Dendritic cell treated with granulocyte-macrophage colony-stimulating factor and Interleukin-4, amounts not matched to agents 40 ng/mL and 50 ng/mL, for 4 days (primary cell): ENCODE measurements around the gene FRMD3.

ENCODE experiments used
- H3K27ac Mint-ChIP-seq: one replicate; pipeline ENCODE4 v1.8.0; 2022; ENCODE audit warnings: mild to moderate bottlenecking, mixed read lengths
- H3K27me3 Mint-ChIP-seq: one replicate; pipeline ENCODE4 v1.8.0; 2022; ENCODE audit warnings: mild to moderate bottlenecking, mixed read lengths
- H3K36me3 Mint-ChIP-seq: one replicate; pipeline ENCODE4 v1.8.0; 2022; ENCODE audit warnings: low read depth, mixed read lengths
- H3K4me1 Mint-ChIP-seq: one replicate; pipeline ENCODE4 v1.8.0; 2022; ENCODE audit warnings: low read depth, mixed read lengths
- H3K4me3 Mint-ChIP-seq: one replicate; pipeline ENCODE4 v1.8.0; 2022; ENCODE audit warnings: mild to moderate bottlenecking, moderate library complexity, mixed read lengths
- H3K9me3 Mint-ChIP-seq: one replicate; pipeline ENCODE4 v1.8.0; 2022; ENCODE audit warnings: mixed read lengths
- intact Hi-C: fragments of 100-400 bp; cut with micrococcal nuclease; formaldehyde crosslinking; loops from one replicate; pipeline ENCODE4 v1.15.0; 2022

FRMD3 gene

DNA sequence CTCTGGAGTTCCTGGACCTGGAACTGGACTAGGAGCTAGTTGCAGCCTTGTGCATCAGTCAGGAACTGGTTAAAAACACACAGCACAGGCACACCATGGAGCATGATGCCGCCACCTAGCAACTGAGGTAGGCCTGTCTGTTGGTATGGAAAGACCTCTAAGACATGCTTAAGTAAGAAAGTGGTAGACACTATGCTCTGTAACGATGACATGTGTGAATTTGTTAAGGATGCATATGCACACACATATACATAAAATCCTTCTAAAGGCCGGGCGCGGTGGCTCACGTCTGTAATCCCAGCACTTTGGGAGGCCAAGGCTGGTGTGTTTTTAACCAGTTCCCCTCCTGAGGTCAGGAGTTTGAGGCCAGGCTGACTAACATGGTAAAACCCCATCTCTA, 338.4 kb downstream of the FRMD3 start:
- intact Hi-C loops: no loop called here
- Mint-ChIP-seq H3K9me3 (no peaks in the 10 kb centered on the region), H3K4me1 (no peaks in the 10 kb centered on the region), H3K4me3 (no peak overlapping the region), H3K36me3 (no peaks in the 10 kb centered on the region), H3K27me3 (peaks cover 6% of the 10 kb centered on the region), H3K27ac (no peak overlapping the region)

- intact Hi-C loops: no loop called here
Measured at GRCh38 chr9:83199240-83199639, 339.0 kb downstream of the FRMD3 start.

DNA sequence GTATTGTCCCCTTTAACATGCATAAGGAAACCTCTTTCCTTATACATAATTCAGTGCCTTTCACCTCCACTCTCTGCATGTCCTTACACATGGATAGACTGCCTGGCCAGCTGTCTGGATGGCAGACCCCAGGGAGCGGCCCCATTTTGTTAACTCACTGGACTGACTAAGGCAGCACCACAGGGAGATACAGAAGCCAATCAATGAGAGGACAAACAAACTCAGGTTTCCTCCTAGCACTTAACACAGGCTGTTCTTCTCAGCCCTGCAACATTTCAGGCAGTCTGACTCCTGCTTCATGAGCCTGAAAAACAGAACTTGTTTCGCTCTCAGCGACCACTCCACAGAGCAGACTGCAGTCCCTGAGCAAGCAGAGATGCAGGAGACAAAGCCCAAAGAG, 339.8 kb downstream of the FRMD3 start:
- Mint-ChIP-seq H3K4me1 (no peaks in the 10 kb centered on the region), H3K9me3 (no peaks in the 10 kb centered on the region), H3K36me3 (no peaks in the 10 kb centered on the region), H3K4me3 (no peak overlapping the region), H3K27ac (no peak overlapping the region), H3K27me3 (peaks cover 6% of the 10 kb centered on the region)
- intact Hi-C loops: no loop called here

More at GRCh38 chr9:83199240-83199639, 339.0 kb downstream of the FRMD3 start:
- no peaks in the 10 kb centered on the region for H3K36me3 Mint-ChIP-seq
- no peak overlapping the region for H3K4me3 Mint-ChIP-seq
- no peaks in the 10 kb centered on the region for H3K9me3 Mint-ChIP-seq
- peaks cover 6% of the 10 kb centered on the region for H3K27me3 Mint-ChIP-seq
- H3K27ac Mint-ChIP-seq: no peak overlapping the region
- no peaks in the 10 kb centered on the region for H3K4me1 Mint-ChIP-seq

- H3K27ac Mint-ChIP-seq: no peak overlapping the region
- no peaks in the 10 kb centered on the region for H3K9me3 Mint-ChIP-seq
- H3K4me3 Mint-ChIP-seq: no peak overlapping the region
- no peaks in the 10 kb centered on the region for H3K36me3 Mint-ChIP-seq
- peaks cover 6% of the 10 kb centered on the region for H3K27me3 Mint-ChIP-seq
- intact Hi-C loops: no loop called here
- no peaks in the 10 kb centered on the region for H3K4me1 Mint-ChIP-seq
Measured at GRCh38 chr9:83197591-83197990, 340.6 kb downstream of the FRMD3 start.

DNA sequence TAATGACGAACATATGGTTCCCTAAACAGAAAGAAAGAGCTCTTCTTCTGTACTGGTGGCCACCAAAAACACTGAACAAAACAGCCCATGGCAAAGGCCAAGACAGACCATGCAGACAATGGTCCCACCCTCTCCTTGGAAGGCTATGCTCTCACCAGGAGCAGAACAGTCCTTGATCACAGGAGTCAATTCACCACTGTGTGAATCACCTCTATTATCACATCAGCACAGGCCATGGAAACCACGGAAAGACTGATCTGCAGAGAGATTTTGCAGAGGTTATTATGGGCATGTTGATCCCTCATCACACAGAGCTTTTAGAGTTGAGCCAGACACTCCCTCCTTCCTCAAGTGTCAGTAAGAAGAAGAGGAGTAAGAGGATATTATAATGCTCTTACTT, 341.3 kb downstream of the FRMD3 start:
- Mint-ChIP-seq H3K4me3 (no peak overlapping the region), H3K27me3 (peaks cover 6% of the 10 kb centered on the region), H3K27ac (no peak overlapping the region), H3K36me3 (no peaks in the 10 kb centered on the region), H3K9me3 (no peaks in the 10 kb centered on the region), H3K4me1 (no peaks in the 10 kb centered on the region)
- intact Hi-C loops: no loop called here
